GM12864 (cell line): ENCODE measurements around the gene ACSM3.

Source experiments
- DNase-seq: peaks from one replicate; pipeline ENCODE4 v3.0.0-alpha.2; 2011; ENCODE audit warnings: low read depth
- H3K4me3 ChIP-seq: 2 replicates; pipeline ENCODE4 v1.5.1; 2011; ENCODE audit warnings: mild to moderate bottlenecking, low read depth, low read length, control low read depth
- CTCF ChIP-seq: IDR thresholded peaks from 2 replicates; pipeline ENCODE4 v1.5.1; 2011; ENCODE audit warnings: low read depth, mild to moderate bottlenecking, moderate library complexity, low read length, control low read depth, inconsistent platforms; ENCODE audit errors: missing control alignments

Gene ACSM3

GRCh38 chr16:20839504-20839903, 75.7 kb downstream of the ACSM3 start:
- no peak overlapping the region for H3K4me3 ChIP-seq
- no peak for DNase-seq
- no peak for TF ChIP-seq CTCF

GRCh38 chr16:20844054-20844453, 80.2 kb downstream of the ACSM3 start:
- no peak for DNase-seq
- TF ChIP-seq CTCF: no peak
- no peak overlapping the region for H3K4me3 ChIP-seq

GRCh38 chr16:20844588-20844987, 80.8 kb downstream of the ACSM3 start:
- no peak for DNase-seq
- TF ChIP-seq CTCF: no peak
- no peak overlapping the region for H3K4me3 ChIP-seq

- no peak for DNase-seq
- no peak for TF ChIP-seq CTCF
- H3K4me3 ChIP-seq: no peak overlapping the region
These were observed 82.2 kb downstream of the ACSM3 start for GRCh38 chr16:20846030-20846429.

- no peak for TF ChIP-seq CTCF
- no peak for DNase-seq
- H3K4me3 ChIP-seq: no peak overlapping the region
These were observed 82.7 kb downstream of the ACSM3 start for GRCh38 chr16:20846551-20846950.
